H9 (cell line): Measurements from ENCODE around the gene TRPM3. TPM values are rescaled to one million over a fixed set of nuclear protein-coding genes. Genes with fewer than 3 reads are reported as not detected.

Experiments used
- DNase-seq: peaks from one replicate; pipeline ENCODE4 v3.0.0-alpha.2; 2017
- H2AFZ ChIP-seq: one replicate; pipeline ENCODE4 v1.6.1; 2013; ENCODE audit warnings: mild to moderate bottlenecking, low read length, control low read depth, moderate library complexity
- H2AK5ac ChIP-seq: 2 replicates; pipeline ENCODE4 v1.6.1; 2013; ENCODE audit warnings: low read length, control low read depth, mixed read lengths; ENCODE audit not compliant: insufficient read length
- H2BK120ac ChIP-seq: one replicate; pipeline ENCODE4 v1.6.1; 2013; ENCODE audit warnings: low read depth, mild to moderate bottlenecking, low read length, control low read depth, inconsistent platforms; ENCODE audit not compliant: poor library complexity, severe bottlenecking
- H2BK12ac ChIP-seq: 2 replicates; pipeline ENCODE4 v1.6.1; 2013; ENCODE audit warnings: low read length, control low read depth, mixed read lengths, low read depth; ENCODE audit not compliant: insufficient read length
- H2BK15ac ChIP-seq: 2 replicates; pipeline ENCODE4 v1.6.1; 2013; ENCODE audit warnings: low read depth, low read length, control low read depth
- H2BK20ac ChIP-seq: one replicate; pipeline ENCODE4 v1.6.1; 2013; ENCODE audit warnings: low read depth, mild to moderate bottlenecking, low read length, control low read depth, inconsistent platforms; ENCODE audit not compliant: poor library complexity, severe bottlenecking
- H2BK5ac ChIP-seq: 2 replicates; pipeline ENCODE4 v1.6.1; 2013; ENCODE audit warnings: low read length, control low read depth, mixed read lengths; ENCODE audit not compliant: insufficient read length
- H3K14ac ChIP-seq: 2 replicates; pipeline ENCODE4 v1.6.1; 2013; ENCODE audit warnings: low read length, control low read depth; ENCODE audit not compliant: insufficient read depth
- H3K18ac ChIP-seq: 2 replicates; pipeline ENCODE4 v1.6.1; 2013; ENCODE audit warnings: low read depth, mild to moderate bottlenecking, mixed read lengths, low read length, control low read depth; ENCODE audit not compliant: insufficient read length
- H3K23ac ChIP-seq: 2 replicates; pipeline ENCODE4 v1.6.1; 2013; ENCODE audit warnings: low read length, control low read depth, mixed read lengths, low read depth; ENCODE audit not compliant: insufficient read length
- H3K23me2 ChIP-seq: 2 replicates; pipeline ENCODE4 v1.6.1; 2013; ENCODE audit warnings: low read depth, mild to moderate bottlenecking, mixed read lengths, low read length, control low read depth; ENCODE audit not compliant: insufficient read length, poor library complexity, severe bottlenecking
- H3K27ac ChIP-seq: 2 replicates; pipeline ENCODE4 v1.5.1; 2013; ENCODE audit warnings: low read length, control low read depth, mixed read lengths, low read depth; ENCODE audit not compliant: insufficient read length
- H3K27me3 ChIP-seq: 2 replicates; pipeline ENCODE4 v1.6.1; 2013; ENCODE audit warnings: low read length, control low read depth, inconsistent platforms; ENCODE audit not compliant: insufficient read depth
- H3K4ac ChIP-seq: 2 replicates; pipeline ENCODE4 v1.6.1; 2013; ENCODE audit warnings: low read depth, mild to moderate bottlenecking, control low read depth, inconsistent platforms, low read length, moderate library complexity
- H3K4me1 ChIP-seq: 2 replicates; pipeline ENCODE4 v1.6.1; 2013; ENCODE audit warnings: low read length, control low read depth, inconsistent platforms; ENCODE audit not compliant: insufficient read depth
- H3K4me2 ChIP-seq: 2 replicates; pipeline ENCODE4 v1.6.1; 2013; ENCODE audit warnings: low read length, control low read depth, mixed read lengths; ENCODE audit not compliant: insufficient read length, insufficient read depth
- H3K56ac ChIP-seq: 2 replicates; pipeline ENCODE4 v1.6.1; 2013; ENCODE audit warnings: low read depth, mild to moderate bottlenecking, mixed read lengths, low read length, control low read depth; ENCODE audit not compliant: insufficient read length
- H3K79me1 ChIP-seq: 2 replicates; pipeline ENCODE4 v1.6.1; 2013; ENCODE audit warnings: low read depth, mild to moderate bottlenecking, moderate library complexity, low read length, control low read depth, inconsistent platforms; ENCODE audit not compliant: insufficient read depth, poor library complexity, severe bottlenecking
- H3K79me2 ChIP-seq: 2 replicates; pipeline ENCODE4 v1.6.1; 2013; ENCODE audit warnings: low read length, control low read depth, inconsistent platforms; ENCODE audit not compliant: insufficient read depth
- H3K9ac ChIP-seq: 2 replicates; pipeline ENCODE4 v1.6.1; 2013; ENCODE audit warnings: low read length, control low read depth, mixed read lengths; ENCODE audit not compliant: insufficient read length; ENCODE audit errors: extremely low read depth
- H3K9me3 ChIP-seq: one replicate; pipeline ENCODE4 v1.6.1; 2013; ENCODE audit warnings: low read depth, low read length, inconsistent platforms; ENCODE audit not compliant: control insufficient read depth
- H3T11ph ChIP-seq: one replicate; pipeline ENCODE4 v1.6.1; 2013; ENCODE audit warnings: mild to moderate bottlenecking, low read length, control low read depth, inconsistent platforms
- H4K20me1 ChIP-seq: one replicate; pipeline ENCODE4 v1.6.1; 2013; ENCODE audit not compliant: control insufficient read depth, insufficient read length, insufficient read depth
- H4K5ac ChIP-seq: 2 replicates; pipeline ENCODE4 v1.6.1; 2013; ENCODE audit warnings: low read depth, mild to moderate bottlenecking, mixed read lengths, low read length, control low read depth; ENCODE audit not compliant: insufficient read length
- H4K8ac ChIP-seq: replicated peaks from 2 replicates; pipeline ENCODE4 v1.6.1; 2013; ENCODE audit warnings: low read length, control low read depth, mixed read lengths, low read depth; ENCODE audit not compliant: insufficient read length
- H4K91ac ChIP-seq: 2 replicates; pipeline ENCODE4 v1.6.1; 2013; ENCODE audit warnings: low read depth, mild to moderate bottlenecking, moderate library complexity, mixed read lengths, low read length, control low read depth; ENCODE audit not compliant: insufficient read length
- H3K27ac Mint-ChIP-seq, 3 experiments: 2 replicates in 2 of 3; 3 replicates in 1 of 3; pipeline ENCODE4 v1.8.0; 2020 to 2021; ENCODE audit warnings: mixed read lengths in 3 of 3, mild to moderate bottlenecking in 1 of 3, moderate library complexity in 1 of 3
- H3K27me3 Mint-ChIP-seq: 2 replicates; pipeline ENCODE4 v1.8.0; 2021; ENCODE audit warnings: low read depth, mild to moderate bottlenecking, moderate library complexity, mixed read lengths
- H3K36me3 Mint-ChIP-seq, 3 experiments: 2 replicates in 2 of 3; 3 replicates in 1 of 3; pipeline ENCODE4 v1.8.0; 2020 to 2021; ENCODE audit warnings: low read depth in 3 of 3, mixed read lengths in 3 of 3; ENCODE audit not compliant: insufficient read depth in 1 of 3
- H3K4me1 Mint-ChIP-seq, 2 experiments: 2 replicates each; pipeline ENCODE4 v1.8.0; 2020; ENCODE audit warnings: mixed read lengths in 2 of 2
- H3K4me3 Mint-ChIP-seq, 2 experiments: 2 replicates in 1 of 2; 3 replicates in 1 of 2; pipeline ENCODE4 v1.8.0; 2020 to 2021; ENCODE audit warnings: mild to moderate bottlenecking in 2 of 2, mixed read lengths in 2 of 2, moderate library complexity in 1 of 2
- H3K9me3 Mint-ChIP-seq, 2 experiments: 2 replicates in 1 of 2; 3 replicates in 1 of 2; pipeline ENCODE4 v1.8.0; 2020; ENCODE audit warnings: mild to moderate bottlenecking in 2 of 2, mixed read lengths in 2 of 2, moderate library complexity in 1 of 2
- CTCF ChIP-seq: fragments of 200-600 bp; sonication (generic); conservative IDR thresholded peaks from 3 replicates; pipeline ENCODE4 v1.8.0; 2021; ENCODE audit warnings: antibody characterized with exemption, mild to moderate bottlenecking
- WGBS: extraction: QIAGEN DNeasy Blood & Tissue Kit; methylation state at CpG from one replicate; pipeline ENCODE4 v1.1.7; 2013; ENCODE audit warnings: missing lambda C conversion rate, low lambda C conversion rate, mixed read lengths; ENCODE audit not compliant: insufficient read length; ENCODE audit errors: extremely low coverage; 5-methylcytosine and 5-hydroxymethylcytosine counted together
- total RNA-seq: library from RNA; stranded (reverse); gene quantifications from 2 replicates; pipeline ENCODE4 v1.2.1, GENCODE V29; 2021

Gene TRPM3
- total RNA-seq, 1 experiment from 2014 or later: 10.3 TPM

- H3K27me3 Mint-ChIP-seq: no peaks in the 10 kb centered on the region
- Histone ChIP-seq H2AK5ac (no peak overlapping the region), H3K4me1 (peaks cover 2% of the 10 kb centered on the region; the same call in 1 of the 2 replicates), H3K23ac (no peak overlapping the region), H3K14ac (no peak overlapping the region), H4K20me1 (no peaks in the 10 kb centered on the region), H2AFZ (no peak overlapping the region), H2BK5ac (no peak overlapping the region), H2BK15ac (no peak overlapping the region), H4K5ac (no peak overlapping the region), H3K4ac (no peak overlapping the region), H3K9me3 (no peaks in the 10 kb centered on the region), H3T11ph (no peak overlapping the region), H3K27ac (no peak overlapping the region), H3K23me2 (no peaks in the 10 kb centered on the region), H3K56ac (no peak overlapping the region), H4K91ac (no peak overlapping the region), H3K27me3 (no peaks in the 10 kb centered on the region), H3K79me2 (no peaks in the 10 kb centered on the region), H3K79me1 (no peaks in the 10 kb centered on the region), H3K4me2 (no peak overlapping the region), H3K9ac (no peak overlapping the region), H4K8ac (no peak overlapping the region), H2BK20ac (no peak overlapping the region), H3K18ac (no peak overlapping the region), H2BK12ac (no peak overlapping the region), H2BK120ac (no peak overlapping the region)
- peaks cover 0 to 6% (median 0%) of the 10 kb centered on the region in 3 experiments; a peak in 2 of 7 replicates for H3K36me3 Mint-ChIP-seq
- peaks cover 0 to 3% of the 10 kb centered on the region in 2 experiments; a peak in 2 of 5 replicates for H3K9me3 Mint-ChIP-seq
- TF ChIP-seq CTCF: no peak
- no peak for DNase-seq
- WGBS: no CpG with 5 or more reads among the region's 5 CpGs
- H3K27ac Mint-ChIP-seq: no peak overlapping the region
- peaks cover 22 to 24% of the 10 kb centered on the region in 2 experiments for H3K4me1 Mint-ChIP-seq
- H3K4me3 Mint-ChIP-seq: no peak overlapping the region
These were observed 14.4 kb downstream of the TRPM3 start for GRCh38 chr9:71106992-71107391.
